IMR-90 (cell line): Measurements from ENCODE around the gene ARHGAP19.

Experiments used
- MXI1 ChIP-seq: IDR thresholded peaks from 2 replicates; pipeline ENCODE4 v1.6.1; 2012; ENCODE audit warnings: low read depth, mild to moderate bottlenecking, low read length, moderate library complexity, borderline replicate concordance
- POLR2A ChIP-seq: IDR thresholded peaks from 2 replicates; pipeline ENCODE4 v1.6.1; 2012; ENCODE audit warnings: mild to moderate bottlenecking, low read depth, low read length
- RAD21 ChIP-seq: IDR thresholded peaks from 2 replicates; pipeline ENCODE4 v1.6.1; 2012; ENCODE audit warnings: low read length, improper control_type of control experiment
- RCOR1 ChIP-seq: IDR thresholded peaks from 2 replicates; pipeline ENCODE4 v1.6.1; 2012; ENCODE audit warnings: mild to moderate bottlenecking, low read length, improper control_type of control experiment; ENCODE audit not compliant: insufficient replicate concordance
- RFX5 ChIP-seq: IDR thresholded peaks from 2 replicates; pipeline ENCODE4 v1.8.0; 2012; ENCODE audit warnings: low read depth, mild to moderate bottlenecking, low read length, moderate library complexity
- TF ChIP-seq, protein P1 (sequence below): conservative IDR thresholded peaks from 2 replicates; pipeline ENCODE4 v1.5.1; 2012; ENCODE audit warnings: mild to moderate bottlenecking, low read depth, low read length, improper control_type of control experiment

DNA sequence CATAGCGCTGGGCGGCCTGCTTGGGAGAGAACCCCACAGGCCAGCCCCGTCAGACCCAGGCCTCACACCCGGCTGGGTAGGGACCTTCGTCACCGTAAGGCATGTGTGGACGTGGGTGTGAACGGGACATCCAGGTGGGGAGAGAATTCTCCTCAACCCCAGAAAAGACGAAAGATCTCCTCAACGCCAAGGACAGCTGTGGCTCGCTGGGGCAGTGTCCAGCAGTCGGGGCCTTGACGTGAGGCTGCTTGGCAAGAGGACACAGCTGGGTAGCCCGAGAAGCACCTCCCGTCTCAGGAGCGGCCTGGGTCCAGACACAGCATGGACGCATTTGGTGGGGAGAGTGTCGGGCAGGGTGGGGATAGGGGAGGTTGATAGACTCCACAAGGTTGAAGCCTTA lies 105.5 kb downstream of the ARHGAP19 start:
- no peak for TF ChIP-seq POLR2A
- TF ChIP-seq RCOR1: no peak
- TF ChIP-seq, protein P1, sequence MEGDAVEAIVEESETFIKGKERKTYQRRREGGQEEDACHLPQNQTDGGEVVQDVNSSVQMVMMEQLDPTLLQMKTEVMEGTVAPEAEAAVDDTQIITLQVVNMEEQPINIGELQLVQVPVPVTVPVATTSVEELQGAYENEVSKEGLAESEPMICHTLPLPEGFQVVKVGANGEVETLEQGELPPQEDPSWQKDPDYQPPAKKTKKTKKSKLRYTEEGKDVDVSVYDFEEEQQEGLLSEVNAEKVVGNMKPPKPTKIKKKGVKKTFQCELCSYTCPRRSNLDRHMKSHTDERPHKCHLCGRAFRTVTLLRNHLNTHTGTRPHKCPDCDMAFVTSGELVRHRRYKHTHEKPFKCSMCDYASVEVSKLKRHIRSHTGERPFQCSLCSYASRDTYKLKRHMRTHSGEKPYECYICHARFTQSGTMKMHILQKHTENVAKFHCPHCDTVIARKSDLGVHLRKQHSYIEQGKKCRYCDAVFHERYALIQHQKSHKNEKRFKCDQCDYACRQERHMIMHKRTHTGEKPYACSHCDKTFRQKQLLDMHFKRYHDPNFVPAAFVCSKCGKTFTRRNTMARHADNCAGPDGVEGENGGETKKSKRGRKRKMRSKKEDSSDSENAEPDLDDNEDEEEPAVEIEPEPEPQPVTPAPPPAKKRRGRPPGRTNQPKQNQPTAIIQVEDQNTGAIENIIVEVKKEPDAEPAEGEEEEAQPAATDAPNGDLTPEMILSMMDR: no peak
- TF ChIP-seq RFX5: no peak
- no peak for TF ChIP-seq MXI1
- TF ChIP-seq RAD21: no peak
